Measurements from ENCODE around the gene RPS8.

Gene RPS8

GRCh38 chr1:44798481-44799365, 23.4 kb downstream of the RPS8 start:
- intact Hi-C loops (cut with DNase I): no loop called here
- peak in 2 of 42 donors; percentile 1 to 31 for DNase-seq

- intact Hi-C loops (cut with DNase I): loop anchor here (2.0 kb wide), 1 partner anchor 21 kb away; no protein-coding TSS in a partner anchor
- DNase-seq: peak; percentile 93 to 100 (median 98)
These were observed 24.6 kb downstream of the RPS8 start, which contains the start of gene PLK3 for GRCh38 chr1:44799770-44800584. Gene PLK3 (plus strand): TSS chr1:44800377. CDS start chr1:44800464, 87 bp downstream.

- peak in 30 of 42 donors; percentile 33 to 87 (median 64) for DNase-seq
- intact Hi-C loops (cut with DNase I): loop anchor here (2.0 kb wide), 1 partner anchor 19 kb away; no protein-coding TSS in a partner anchor
These were observed 26.4 kb downstream of the RPS8 start for GRCh38 chr1:44801491-44802305.

- DNase-seq: peak in 28 of 42 donors; percentile 30 to 82 (median 62)
- intact Hi-C loops (cut with DNase I): no loop called here
These were observed 27.1 kb downstream of the RPS8 start for GRCh38 chr1:44802306-44803061.

GRCh38 chr1:44803062-44803311, 27.6 kb downstream of the RPS8 start:
- intact Hi-C loops (cut with DNase I): no loop called here

GRCh38 chr1:44803312-44804095, 28.2 kb downstream of the RPS8 start:
- intact Hi-C loops (cut with DNase I): no loop called here
- DNase-seq: peak in 9 of 42 donors; percentile 33 to 74 (median 56)

More at GRCh38 chr1:44803062-44803311, 27.6 kb downstream of the RPS8 start:
- no peak for DNase-seq

- DNase-seq: peak in 2 of 42 donors; percentile 1 to 17
- intact Hi-C loops (cut with DNase I): no loop called here
These were observed 30.1 kb downstream of the RPS8 start for GRCh38 chr1:44805311-44806024.

GRCh38 chr1:44806025-44806703, 30.8 kb downstream of the RPS8 start:
- intact Hi-C loops (cut with DNase I): no loop called here
- peak in 1 of 42 donors; percentile 28 for DNase-seq

- intact Hi-C loops (cut with DNase I): no loop called here
- peak in 2 of 42 donors; percentile 2 to 12 for DNase-seq
These were observed 31.5 kb downstream of the RPS8 start, which contains the start of gene DYNLT4 for GRCh38 chr1:44806704-44807363. Gene DYNLT4 (minus strand): TSS chr1:44807351. CDS start chr1:44806668, 683 bp downstream.

- DNase-seq: peak; percentile 59 to 92 (median 79)
- intact Hi-C loops (cut with DNase I): no loop called here
These were observed 32.2 kb downstream of the RPS8 start for GRCh38 chr1:44807364-44808062.

GRCh38 chr1:44808063-44808937, 33.0 kb downstream of the RPS8 start, which contains the start of gene BTBD19:
Gene BTBD19 (plus strand): TSS chr1:44808523. CDS start chr1:44808821, 298 bp downstream.
- DNase-seq: peak in 40 of 42 donors; percentile 60 to 91 (median 77)
- intact Hi-C loops (cut with DNase I): no loop called here

GRCh38 chr1:44808938-44809917, 33.9 kb downstream of the RPS8 start:
- peak in 20 of 42 donors; percentile 32 to 74 (median 52) for DNase-seq
- intact Hi-C loops (cut with DNase I): no loop called here

All from head of caudate nucleus (tissue), 42 donors.